ENCODE results near the gene GRIN3A. TPM values are rescaled to one million over a fixed set of nuclear protein-coding genes. Genes with fewer than 3 reads are reported as not detected.

Gene GRIN3A
- total RNA-seq, 1 donor from 2014 or later: not detected

- Histone ChIP-seq H3K9me3 (ENCODE audit: low read depth) (no peaks in the 10 kb centered on the region), H3K4me2 (no peak overlapping the region), H3K36me3 (no peaks in the 10 kb centered on the region), H3K27ac (no peak overlapping the region), H2AFZ (replicated peaks) (no peak overlapping the region), H3F3A (ENCODE audit: low read depth) (no peaks in the 10 kb centered on the region), H3K4me1 (no peaks in the 10 kb centered on the region), H3K79me2 (ENCODE audit: low read depth) (no peaks in the 10 kb centered on the region), H3K27me3 (no peaks in the 10 kb centered on the region), H3K9ac (no peak overlapping the region), H3K4me3 (no peak overlapping the region), H4K20me1 (ENCODE audit: low read depth) (no peaks in the 10 kb centered on the region)
- H3K9me3 Mint-ChIP-seq: no peaks in the 10 kb centered on the region
- peaks cover 2% of the 10 kb centered on the region for H3K27me3 Mint-ChIP-seq (ENCODE audit: insufficient read depth, low read depth)
- no peak for DNase-seq (ENCODE audit: low spot score)
- peaks cover 20% of the 10 kb centered on the region for H3K4me1 Mint-ChIP-seq
- H3K27ac Mint-ChIP-seq: no peak overlapping the region
- no peak for TF ChIP-seq CTCF (IDR thresholded peaks at IDR 0.05)
- TF ChIP-seq EZH2phosphoT487 (IDR thresholded peaks at IDR 0.05): no peak
- TF ChIP-seq EZH2 (IDR thresholded peaks at IDR 0.05): no peak
- H3K4me3 Mint-ChIP-seq: no peak overlapping the region
- no peaks in the 10 kb centered on the region for H3K36me3 Mint-ChIP-seq
These were observed 26.0 kb upstream of the GRIN3A start for GRCh38 chr9:101764472-101764871.

DNA sequence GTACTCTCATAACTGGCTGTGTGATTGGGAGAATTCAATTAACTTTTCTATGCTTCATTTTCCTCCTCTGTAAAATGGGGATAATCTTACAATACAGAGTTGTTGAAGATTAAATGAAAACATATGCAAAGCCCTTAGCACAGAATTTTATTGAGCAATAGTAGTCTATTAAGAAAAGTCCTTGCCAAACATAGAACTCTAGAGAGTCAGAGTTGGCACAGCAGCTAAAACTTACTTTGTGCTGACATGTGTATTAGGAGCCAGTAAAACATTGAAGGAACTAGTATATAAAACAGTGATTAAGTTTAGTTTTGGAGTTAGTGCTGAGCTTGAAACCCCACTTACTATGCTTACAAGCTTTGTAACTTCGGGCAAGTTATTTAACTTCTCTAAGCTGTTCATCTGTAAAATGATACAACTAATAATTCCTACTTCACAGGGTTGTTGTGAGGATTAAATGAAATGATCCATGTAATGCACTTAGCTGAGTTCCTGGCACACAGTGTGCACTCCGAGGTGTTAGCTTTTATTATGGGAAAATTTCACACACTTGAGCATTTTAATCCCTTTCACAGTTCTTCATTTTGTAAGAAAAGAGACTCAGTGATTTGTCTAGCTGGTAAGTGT, 20.0 kb upstream of the GRIN3A start:
- no peak overlapping the region for H3K4me3 ChIP-seq
- peaks cover 6% of the 10 kb centered on the region for H3K9me3 Mint-ChIP-seq
- no peaks in the 10 kb centered on the region for H3K27me3 ChIP-seq
- H3K79me2 ChIP-seq (ENCODE audit: low read depth): no peaks in the 10 kb centered on the region
- H3F3A ChIP-seq (ENCODE audit: low read depth): no peaks in the 10 kb centered on the region
- no peaks in the 10 kb centered on the region for H3K36me3 Mint-ChIP-seq
- no peaks in the 10 kb centered on the region for H3K4me1 ChIP-seq
- no peak overlapping the region for H3K27ac Mint-ChIP-seq
- no peak overlapping the region for H3K4me2 ChIP-seq
- H3K9me3 ChIP-seq (ENCODE audit: low read depth): no peaks in the 10 kb centered on the region
- H3K27me3 Mint-ChIP-seq (ENCODE audit: insufficient read depth, low read depth): peaks cover 2% of the 10 kb centered on the region
- H2AFZ ChIP-seq (replicated peaks): no peak overlapping the region
- no peak overlapping the region for H3K9ac ChIP-seq
- no peak overlapping the region for H3K4me3 Mint-ChIP-seq
- H3K27ac ChIP-seq: no peak overlapping the region
- DNase-seq (ENCODE audit: low spot score): no peak
- H3K36me3 ChIP-seq: no peaks in the 10 kb centered on the region
- H3K4me1 Mint-ChIP-seq: peaks cover 23% of the 10 kb centered on the region
- no peak for TF ChIP-seq EZH2phosphoT487 (IDR thresholded peaks at IDR 0.05)
- no peak for TF ChIP-seq EZH2 (IDR thresholded peaks at IDR 0.05)
- TF ChIP-seq CTCF (IDR thresholded peaks at IDR 0.05): no peak
- H4K20me1 ChIP-seq (ENCODE audit: low read depth): no peaks in the 10 kb centered on the region

- Mint-ChIP-seq H3K9me3 (peaks cover 6% of the 10 kb centered on the region), H3K27ac (no peak overlapping the region), H3K27me3 (ENCODE audit: insufficient read depth, low read depth) (peaks cover 2% of the 10 kb centered on the region), H3K4me3 (no peak overlapping the region), H3K4me1 (peaks cover 26% of the 10 kb centered on the region), H3K36me3 (no peaks in the 10 kb centered on the region)
- Histone ChIP-seq H3K36me3 (no peaks in the 10 kb centered on the region), H3K4me1 (no peaks in the 10 kb centered on the region), H3K4me3 (no peak overlapping the region), H3K9ac (no peak overlapping the region), H4K20me1 (ENCODE audit: low read depth) (no peaks in the 10 kb centered on the region), H3K4me2 (no peak overlapping the region), H3K79me2 (ENCODE audit: low read depth) (no peaks in the 10 kb centered on the region), H2AFZ (replicated peaks) (no peak overlapping the region), H3F3A (ENCODE audit: low read depth) (no peaks in the 10 kb centered on the region), H3K27me3 (no peaks in the 10 kb centered on the region), H3K9me3 (ENCODE audit: low read depth) (no peaks in the 10 kb centered on the region), H3K27ac (no peak overlapping the region)
- TF ChIP-seq EZH2 (IDR thresholded peaks at IDR 0.05): no peak
- TF ChIP-seq EZH2phosphoT487 (IDR thresholded peaks at IDR 0.05): no peak
- TF ChIP-seq CTCF (IDR thresholded peaks at IDR 0.05): no peak
- DNase-seq (ENCODE audit: low spot score): no peak
These were observed 15.3 kb upstream of the GRIN3A start for GRCh38 chr9:101753716-101754115.
